Rectal smooth muscle tissue (tissue), 1 donor: ENCODE results near the gene ARHGAP8.

Experiments used
- H3K27ac ChIP-seq: one replicate; pipeline ENCODE4 v1.7.0; 2013; ENCODE audit warnings: low read depth, low read length, inconsistent platforms
- H3K27me3 ChIP-seq: one replicate; pipeline ENCODE4 v1.7.0; 2013; ENCODE audit warnings: low read length; ENCODE audit not compliant: control insufficient read depth, insufficient read depth
- H3K36me3 ChIP-seq: one replicate; pipeline ENCODE4 v1.7.0; 2013; ENCODE audit warnings: low read length; ENCODE audit not compliant: control insufficient read depth, insufficient read depth
- H3K4me1 ChIP-seq: one replicate; pipeline ENCODE4 v1.7.0; 2013; ENCODE audit warnings: low read length; ENCODE audit not compliant: control insufficient read depth, insufficient read depth
- H3K4me3 ChIP-seq: one replicate; pipeline ENCODE4 v1.7.0; 2013; ENCODE audit warnings: low read length
- H3K9ac ChIP-seq: one replicate; pipeline ENCODE4 v1.7.0; 2013; ENCODE audit warnings: low read length

Gene ARHGAP8

DNA sequence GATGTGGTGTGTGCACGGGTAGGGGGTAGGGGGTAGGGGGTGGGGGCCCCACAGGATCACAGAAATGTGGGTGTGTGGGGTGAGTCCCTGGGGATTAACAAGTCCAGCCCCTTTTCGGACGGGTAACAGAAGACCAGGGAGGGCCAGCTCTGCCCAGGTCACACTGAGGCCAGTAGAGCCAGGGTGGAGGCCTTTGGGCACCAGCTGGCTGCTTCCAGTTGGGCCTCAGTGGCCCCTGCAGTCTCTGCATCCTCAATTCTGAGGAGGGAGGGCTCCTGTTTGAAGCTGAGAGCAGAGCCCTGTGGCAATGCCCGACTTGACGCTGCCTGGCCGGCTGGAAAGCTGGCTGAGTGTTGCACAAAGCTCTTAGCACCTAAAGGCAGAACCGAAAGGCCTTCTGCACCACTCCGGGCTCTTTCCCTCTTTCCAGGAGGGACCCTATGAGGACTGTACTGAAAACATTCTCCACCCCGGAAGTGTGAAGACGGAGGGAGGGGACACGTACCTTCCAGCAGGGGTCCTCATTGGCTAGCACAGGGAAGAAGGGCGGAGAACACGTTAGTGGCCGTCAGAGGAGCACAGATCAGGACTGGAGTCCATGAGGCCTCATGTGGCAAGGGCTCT, 137.0 kb downstream of the ARHGAP8 start:
- no peaks in the 10 kb centered on the region for H3K4me1 ChIP-seq
- no peaks in the 10 kb centered on the region for H3K36me3 ChIP-seq
- H3K4me3 ChIP-seq, result no peak overlapping the region
- H3K9ac ChIP-seq, result no peak overlapping the region
- no peak overlapping the region for H3K27ac ChIP-seq
- H3K27me3 ChIP-seq, result no peaks in the 10 kb centered on the region

DNA sequence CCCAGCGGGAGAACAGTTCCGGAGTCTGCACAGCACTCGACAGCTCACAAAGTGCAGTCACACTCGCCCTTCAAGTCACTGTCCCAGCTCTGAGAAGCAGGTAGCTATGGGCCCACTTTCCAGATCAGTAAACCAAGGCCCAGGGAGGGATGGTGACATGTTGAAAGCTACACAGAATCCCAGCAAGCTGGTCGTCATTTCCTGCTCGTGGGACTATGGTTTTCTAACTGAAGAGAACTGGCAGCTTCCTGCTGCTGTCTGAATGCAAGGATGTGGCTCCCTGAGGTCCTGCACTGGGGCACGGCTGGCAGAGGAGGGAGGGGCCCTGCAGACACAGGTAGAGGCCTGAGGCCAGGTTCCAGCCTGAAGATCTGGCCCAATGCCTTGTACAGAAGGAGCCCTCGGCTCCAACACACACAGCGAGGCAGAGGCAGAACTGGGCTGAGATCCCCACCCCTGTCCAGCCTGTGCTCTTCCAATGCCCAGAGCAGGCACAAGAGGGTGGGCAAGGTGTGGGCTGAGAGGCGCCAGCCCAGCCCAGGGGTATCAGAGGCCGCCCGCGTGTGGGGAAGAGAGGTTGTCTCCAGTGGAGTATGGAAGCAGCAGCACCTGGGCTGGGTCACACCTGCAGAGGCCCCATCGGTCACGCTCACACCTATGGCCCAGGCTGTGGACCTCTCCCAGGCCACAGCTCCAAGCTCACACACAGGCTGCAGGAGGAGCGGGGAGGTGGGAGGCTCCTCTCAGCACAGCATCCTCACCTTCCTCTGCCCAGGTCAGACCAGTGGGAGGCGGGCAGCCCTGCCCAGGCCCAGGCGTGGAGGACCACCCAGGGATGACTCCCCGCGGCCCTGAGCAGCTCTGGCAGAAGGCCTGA, 138.3 kb downstream of the ARHGAP8 start:
- Histone ChIP-seq H3K36me3 (no peaks in the 10 kb centered on the region), H3K4me1 (no peaks in the 10 kb centered on the region), H3K27me3 (no peaks in the 10 kb centered on the region), H3K27ac (no peak overlapping the region), H3K9ac (no peak overlapping the region), H3K4me3 (no peak overlapping the region)

DNA sequence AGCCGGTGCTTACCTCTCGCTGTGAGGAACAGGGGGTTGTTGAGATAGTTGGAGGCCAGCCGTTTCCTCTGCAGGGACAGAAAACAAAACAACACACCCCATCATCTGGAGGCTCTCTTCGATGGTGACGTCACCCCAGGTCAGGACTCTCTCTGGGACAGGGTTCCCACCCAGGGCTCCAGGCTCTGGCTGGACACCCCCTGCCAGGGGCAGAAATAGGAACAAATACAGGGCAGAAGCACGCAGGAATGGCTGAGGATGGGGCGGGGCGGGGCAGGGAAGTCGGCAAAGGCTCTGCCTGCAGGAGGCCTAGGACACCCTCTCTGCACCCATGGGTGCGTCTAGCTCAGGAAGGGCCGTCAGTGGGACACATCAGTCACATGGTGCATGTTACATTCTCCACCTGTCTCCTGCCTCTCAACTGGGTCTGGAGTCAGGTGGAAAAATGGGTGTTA, 138.9 kb downstream of the ARHGAP8 start:
- no peaks in the 10 kb centered on the region for H3K36me3 ChIP-seq
- no peak overlapping the region for H3K4me3 ChIP-seq
- no peak overlapping the region for H3K9ac ChIP-seq
- no peaks in the 10 kb centered on the region for H3K27me3 ChIP-seq
- no peak overlapping the region for H3K27ac ChIP-seq
- H3K4me1 ChIP-seq, result no peaks in the 10 kb centered on the region

DNA sequence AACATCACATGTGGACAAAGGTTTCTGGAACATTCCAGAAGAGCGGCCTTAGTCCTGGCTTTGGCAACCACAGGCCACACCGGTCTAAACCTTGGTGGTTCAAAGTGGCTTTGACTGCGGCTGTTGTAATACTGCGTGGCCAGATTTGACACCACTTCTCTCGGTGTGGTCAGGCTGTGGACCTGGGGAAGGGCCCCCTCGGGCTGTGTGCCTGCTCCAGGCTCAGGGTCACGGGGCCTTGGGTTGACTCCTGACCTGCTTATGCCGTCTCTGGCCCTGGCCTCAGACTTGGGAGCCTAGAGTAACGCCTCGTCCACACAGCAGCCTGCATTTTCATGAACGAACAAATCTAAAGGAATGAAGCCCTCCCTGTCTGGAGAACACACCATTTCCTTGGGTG, 139.4 kb downstream of the ARHGAP8 start:
- H3K4me3 ChIP-seq, result no peak overlapping the region
- H3K36me3 ChIP-seq, result no peaks in the 10 kb centered on the region
- H3K9ac ChIP-seq, result no peak overlapping the region
- no peaks in the 10 kb centered on the region for H3K27me3 ChIP-seq
- H3K4me1 ChIP-seq, result no peaks in the 10 kb centered on the region
- no peak overlapping the region for H3K27ac ChIP-seq

DNA sequence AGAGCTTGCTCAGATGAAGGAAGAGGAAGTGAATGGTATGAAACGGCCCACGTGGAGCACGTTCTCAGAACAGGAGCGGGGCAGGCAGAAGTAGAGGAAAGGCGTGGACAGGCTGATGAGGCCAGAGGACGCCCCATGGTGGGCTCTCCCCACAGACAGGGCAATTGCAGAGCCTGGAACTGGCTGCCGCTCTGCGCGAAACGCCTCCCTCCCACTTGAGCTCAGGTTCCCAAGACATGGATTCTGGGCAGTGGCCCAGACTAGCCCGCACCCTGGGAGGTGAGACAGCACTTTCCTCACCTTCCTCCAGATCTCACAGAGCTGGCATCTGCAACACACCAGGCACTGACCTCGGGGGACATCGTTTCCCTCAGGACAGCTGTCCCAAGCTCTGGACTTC, 139.9 kb downstream of the ARHGAP8 start:
- Histone ChIP-seq H3K4me3 (no peak overlapping the region), H3K9ac (no peak overlapping the region), H3K36me3 (no peaks in the 10 kb centered on the region), H3K27ac (no peak overlapping the region), H3K27me3 (no peaks in the 10 kb centered on the region), H3K4me1 (no peaks in the 10 kb centered on the region)

DNA sequence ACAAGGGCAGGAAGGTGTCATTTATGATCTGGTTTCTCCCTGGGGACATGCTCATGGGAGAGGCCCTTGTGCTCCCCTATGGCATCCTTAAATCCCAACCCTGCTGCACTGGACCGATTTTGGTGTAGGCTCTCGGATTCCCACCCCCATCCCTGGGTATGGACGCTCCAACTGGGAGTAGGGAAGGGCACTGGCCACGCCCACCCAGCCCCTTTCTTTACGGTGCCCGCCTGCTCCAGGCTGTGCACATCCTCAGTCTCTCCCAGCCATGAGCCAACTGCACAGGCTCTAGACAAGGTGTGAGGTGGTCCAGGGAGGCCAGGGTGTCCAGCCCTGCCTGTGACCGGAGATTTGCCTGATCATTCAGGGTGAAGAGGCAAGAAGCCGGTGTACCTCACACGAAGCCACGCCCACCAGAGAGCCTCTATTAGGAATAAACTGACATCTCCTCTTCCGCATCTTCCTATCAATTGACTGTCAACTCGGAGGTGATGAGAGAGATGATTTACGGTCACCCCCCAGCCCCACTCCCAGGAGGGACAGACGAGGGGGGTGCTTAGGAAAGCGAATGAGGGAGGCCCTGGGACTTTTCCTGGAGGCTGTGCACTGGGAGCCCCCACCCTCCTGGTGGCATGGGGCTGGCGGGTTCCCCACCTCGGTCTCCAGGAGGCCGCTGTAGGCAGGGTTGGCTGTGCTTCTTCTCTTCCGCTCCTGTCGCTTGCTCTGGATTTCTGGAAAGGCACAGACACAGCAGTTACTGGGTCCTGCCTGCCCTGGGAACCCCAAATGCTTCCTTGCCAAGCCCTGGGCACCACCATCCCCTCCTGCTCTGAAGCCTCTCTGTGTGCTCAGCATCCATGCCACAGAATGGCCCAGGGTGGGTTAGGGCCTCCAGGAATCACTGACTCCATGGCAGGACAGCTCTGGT, 140.7 kb downstream of the ARHGAP8 start:
- Histone ChIP-seq H3K4me3 (no peak overlapping the region), H3K27me3 (no peaks in the 10 kb centered on the region), H3K36me3 (no peaks in the 10 kb centered on the region)

DNA sequence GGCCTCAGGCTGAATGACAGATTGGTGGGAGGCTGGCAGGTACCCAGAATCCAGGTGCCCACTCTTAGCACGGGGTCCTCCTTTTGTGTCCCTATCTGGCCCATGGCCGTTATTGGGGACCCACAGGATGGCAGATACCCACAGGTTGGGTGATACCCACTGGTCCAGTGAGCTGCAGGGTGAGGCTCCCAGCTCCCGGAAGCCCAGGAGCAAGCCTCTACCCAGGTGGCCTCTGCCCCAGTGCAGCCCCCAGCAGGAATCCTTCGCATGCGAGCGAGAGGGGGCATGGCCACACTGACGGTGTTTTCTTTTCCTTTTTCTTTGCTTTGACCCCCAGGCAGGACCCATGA, 141.3 kb downstream of the ARHGAP8 start:
- Histone ChIP-seq H3K36me3 (no peaks in the 10 kb centered on the region), H3K4me1 (no peaks in the 10 kb centered on the region), H3K27ac (no peak overlapping the region), H3K27me3 (no peaks in the 10 kb centered on the region), H3K9ac (no peak overlapping the region), H3K4me3 (no peak overlapping the region)

More for the DNA sequence above, 140.7 kb downstream of the ARHGAP8 start:
- H3K9ac ChIP-seq, result no peak overlapping the region
- no peak overlapping the region for H3K27ac ChIP-seq
- no peaks in the 10 kb centered on the region for H3K4me1 ChIP-seq

DNA sequence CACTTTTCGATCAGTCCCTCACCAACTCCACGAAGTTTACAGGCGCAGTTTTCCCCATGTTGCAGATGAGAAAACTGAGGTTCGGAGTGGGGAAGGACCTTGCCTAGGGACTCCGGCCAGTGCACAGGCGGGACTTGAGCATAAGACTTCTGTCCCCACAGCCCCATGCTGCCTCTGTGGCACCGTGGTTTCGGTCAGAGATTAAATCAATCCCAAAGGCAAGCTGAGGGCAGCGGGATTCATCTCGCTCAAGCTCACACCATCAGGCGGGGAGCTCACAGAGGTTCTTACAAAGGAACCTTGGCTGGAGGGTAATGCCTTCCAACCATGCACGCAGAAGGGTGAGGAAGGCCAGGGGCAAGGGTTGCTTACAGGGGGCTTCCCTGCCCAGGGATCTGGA, 141.9 kb downstream of the ARHGAP8 start:
- Histone ChIP-seq H3K27me3 (no peaks in the 10 kb centered on the region), H3K27ac (no peak overlapping the region), H3K4me3 (no peak overlapping the region), H3K36me3 (no peaks in the 10 kb centered on the region), H3K9ac (no peak overlapping the region), H3K4me1 (no peaks in the 10 kb centered on the region)

DNA sequence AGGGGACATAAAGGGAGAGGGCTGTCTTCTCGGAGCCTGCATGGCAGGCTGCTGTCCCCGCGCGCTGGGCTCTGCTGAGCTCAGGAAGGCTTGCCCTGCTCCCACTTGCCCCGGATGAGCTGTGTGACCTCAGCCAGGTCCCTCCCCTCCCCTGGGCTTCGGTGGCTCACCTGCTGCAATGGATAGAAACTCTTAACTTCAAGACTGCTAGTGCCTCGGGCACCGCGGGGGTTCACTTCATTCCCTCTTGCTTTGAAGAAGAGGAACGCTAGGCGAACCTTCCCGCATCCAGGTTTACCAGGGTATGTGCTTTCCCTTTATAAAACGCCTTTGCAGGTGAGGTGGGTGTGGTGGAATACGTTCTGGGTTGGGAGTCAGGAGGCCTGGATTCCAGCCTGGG, 142.4 kb downstream of the ARHGAP8 start:
- H3K27me3 ChIP-seq, result no peaks in the 10 kb centered on the region
- no peaks in the 10 kb centered on the region for H3K4me1 ChIP-seq
- no peak overlapping the region for H3K27ac ChIP-seq
- no peak overlapping the region for H3K9ac ChIP-seq
- H3K4me3 ChIP-seq, result no peak overlapping the region
- no peaks in the 10 kb centered on the region for H3K36me3 ChIP-seq

DNA sequence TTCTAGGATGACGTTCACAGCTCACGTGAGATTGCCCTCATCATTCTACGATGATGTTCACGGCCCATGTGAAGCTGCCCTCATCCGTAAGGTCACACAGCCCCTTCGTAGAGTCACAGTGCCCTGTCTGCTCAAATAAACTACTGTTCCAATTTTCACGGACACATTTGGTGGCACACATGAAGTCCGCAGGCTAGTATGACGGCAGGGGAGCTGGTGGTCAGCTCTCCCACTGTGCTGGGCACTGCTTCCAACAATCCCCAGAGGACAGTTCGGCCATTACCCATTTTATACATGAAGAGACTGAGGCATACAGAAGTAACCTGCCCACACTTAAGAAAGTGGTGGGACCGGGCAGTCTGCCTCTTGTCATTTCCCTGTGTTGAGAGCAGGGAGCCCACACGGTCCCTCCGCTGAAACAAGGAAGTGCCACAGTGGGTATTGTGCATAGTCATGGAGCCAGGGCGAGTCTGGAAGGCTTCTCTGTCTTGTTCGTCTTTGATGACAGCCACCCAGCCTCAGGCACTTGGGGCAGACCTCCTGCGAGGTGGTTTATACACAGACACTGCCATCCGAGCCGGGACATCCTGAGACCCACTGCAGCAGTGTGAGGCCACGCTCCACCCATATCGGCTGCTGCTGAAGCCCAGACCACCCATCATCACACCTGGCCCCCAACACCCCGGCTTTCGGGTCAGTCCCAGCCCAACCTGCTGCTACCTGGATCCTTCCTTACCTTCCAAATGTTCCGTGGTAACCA, 143.1 kb downstream of the ARHGAP8 start:
- H3K9ac ChIP-seq, result no peak overlapping the region
- no peak overlapping the region for H3K4me3 ChIP-seq
- H3K27me3 ChIP-seq, result no peaks in the 10 kb centered on the region
- no peaks in the 10 kb centered on the region for H3K4me1 ChIP-seq
- no peak overlapping the region for H3K27ac ChIP-seq
- H3K36me3 ChIP-seq, result no peaks in the 10 kb centered on the region

DNA sequence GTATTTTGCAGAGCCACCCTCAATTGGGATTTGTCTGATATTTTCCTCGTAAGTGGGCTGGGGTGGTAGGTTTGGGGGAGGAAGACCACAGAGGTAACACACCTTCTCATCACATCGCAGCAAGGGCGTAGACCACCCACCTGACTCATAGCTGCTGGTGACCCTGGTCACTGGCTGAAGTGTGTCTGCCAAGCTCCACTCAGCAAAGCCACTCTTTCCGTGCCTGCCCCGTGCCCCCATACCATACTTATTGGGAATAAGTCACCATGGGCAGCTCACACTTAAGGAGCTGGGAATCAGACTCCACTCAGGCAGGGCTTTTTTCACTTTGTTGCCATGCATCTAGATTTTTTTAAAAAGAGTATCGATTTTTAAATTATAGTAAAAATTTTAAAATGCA, 145.9 kb downstream of the ARHGAP8 start:
- Histone ChIP-seq H3K4me1 (no peaks in the 10 kb centered on the region), H3K36me3 (no peaks in the 10 kb centered on the region), H3K27ac (no peak overlapping the region), H3K4me3 (no peak overlapping the region), H3K9ac (no peak overlapping the region), H3K27me3 (no peaks in the 10 kb centered on the region)

DNA sequence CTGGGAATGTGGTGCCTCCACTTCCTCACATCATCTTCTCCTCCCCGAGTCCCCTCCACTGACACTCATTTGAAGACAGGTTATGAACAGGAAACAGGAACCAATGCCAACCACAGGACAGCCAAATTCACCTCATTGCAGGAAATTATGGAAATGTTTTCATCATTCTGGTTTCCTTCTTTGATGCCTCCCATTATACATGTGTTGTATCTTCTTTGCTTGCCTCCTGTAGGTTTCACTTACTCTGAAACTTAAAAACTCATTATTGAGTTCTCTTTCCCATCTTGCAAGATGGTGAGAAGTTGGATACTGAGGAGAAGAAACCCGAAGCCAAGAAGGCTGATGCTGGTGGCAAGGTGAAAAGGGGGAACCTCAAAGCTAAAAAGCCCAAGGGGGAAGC, 148.9 kb downstream of the ARHGAP8 start:
- H3K4me1 ChIP-seq, result no peaks in the 10 kb centered on the region
- H3K27me3 ChIP-seq, result no peaks in the 10 kb centered on the region
- no peak overlapping the region for H3K27ac ChIP-seq
- no peaks in the 10 kb centered on the region for H3K36me3 ChIP-seq
- no peak overlapping the region for H3K9ac ChIP-seq
- no peak overlapping the region for H3K4me3 ChIP-seq
